HG02970 (cell line): ENCODE data around the gene AFDN.

Source experiments
- ATAC-seq: cut with Tn5 transposase; IDR thresholded peaks from one replicate; pipeline ENCODE4 v1.9.1; 2021; ENCODE audit warnings: mild to moderate bottlenecking, moderate library complexity, moderate number of reproducible peaks; ENCODE audit not compliant: unreplicated experiment, low FRiP score

Gene AFDN

DNA sequence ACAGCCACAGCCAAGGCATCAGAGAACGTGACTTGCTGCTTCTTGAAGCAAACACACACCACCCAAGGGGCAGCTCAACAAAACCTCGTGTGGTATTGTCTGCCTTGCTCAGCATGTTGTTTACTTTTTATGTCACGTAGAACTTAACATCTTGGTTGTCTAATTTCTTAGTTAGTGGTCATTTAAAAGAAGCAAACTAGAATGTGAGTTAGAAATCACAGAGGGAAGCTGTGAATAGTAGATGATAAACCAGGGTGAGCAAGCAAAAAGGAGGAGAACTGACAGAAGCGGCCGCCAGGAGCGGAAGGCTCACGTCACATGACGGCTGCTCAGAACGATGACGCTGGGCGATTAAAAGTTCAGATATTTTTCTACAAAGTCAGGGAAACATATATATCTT is 119.3 kb downstream of the AFDN start:
- no peak for ATAC-seq

DNA sequence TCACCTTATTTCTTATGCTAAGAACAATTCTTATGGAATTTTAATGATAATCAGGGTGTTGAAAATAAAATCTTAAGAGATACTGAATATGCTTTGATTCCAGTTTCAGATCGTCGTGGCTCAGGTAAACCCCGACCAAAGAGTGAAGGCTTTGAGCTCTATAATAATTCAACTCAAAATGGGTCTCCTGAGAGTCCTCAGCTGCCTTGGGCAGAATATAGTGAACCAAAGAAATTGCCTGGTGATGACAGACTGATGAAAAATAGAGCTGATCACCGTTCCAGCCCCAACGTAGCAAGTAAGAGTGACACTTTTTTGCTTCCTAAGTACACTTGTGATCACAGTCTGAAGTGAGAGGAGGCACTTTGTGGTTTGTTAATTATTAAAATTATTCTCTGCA is 119.9 kb downstream of the AFDN start:
- ATAC-seq, result no peak

DNA sequence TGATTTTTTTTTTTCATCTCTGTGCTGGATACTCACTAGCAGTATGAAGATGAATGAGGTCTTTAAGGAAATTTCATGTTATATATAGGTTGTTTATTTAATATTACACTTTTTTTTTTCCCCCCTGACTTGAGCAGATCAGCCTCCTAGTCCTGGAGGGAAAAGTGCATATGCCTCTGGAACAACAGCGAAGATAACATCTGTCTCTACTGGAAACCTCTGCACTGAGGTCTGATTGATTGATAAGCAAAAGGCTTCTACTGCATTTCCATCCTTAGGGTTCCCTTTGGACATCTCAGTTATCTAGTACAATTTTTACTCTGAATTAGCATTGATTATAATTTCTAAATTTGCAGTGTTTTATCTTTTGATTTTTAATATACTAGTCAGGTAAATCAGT is 121.0 kb downstream of the AFDN start:
- ATAC-seq, result no peak

DNA sequence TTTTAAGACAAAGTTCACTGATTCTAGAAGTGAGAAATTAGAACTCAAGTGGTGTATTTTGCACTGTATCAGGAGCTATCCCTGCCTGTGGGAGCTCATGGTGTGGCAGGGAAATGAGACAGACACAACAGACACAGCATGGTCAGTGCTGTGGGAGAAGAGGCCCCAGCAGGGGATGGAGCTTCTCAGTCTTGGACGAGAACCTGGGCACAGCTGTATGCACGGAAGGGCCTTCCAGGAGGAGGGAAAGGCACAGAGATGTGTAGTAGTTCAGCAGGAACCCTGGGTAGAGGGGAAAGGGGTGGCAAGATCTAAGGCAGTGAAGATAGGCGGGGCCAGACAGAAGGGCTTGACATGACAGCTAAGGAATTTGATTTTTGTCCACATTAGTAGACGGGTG is 122.0 kb downstream of the AFDN start:
- no peak for ATAC-seq

DNA sequence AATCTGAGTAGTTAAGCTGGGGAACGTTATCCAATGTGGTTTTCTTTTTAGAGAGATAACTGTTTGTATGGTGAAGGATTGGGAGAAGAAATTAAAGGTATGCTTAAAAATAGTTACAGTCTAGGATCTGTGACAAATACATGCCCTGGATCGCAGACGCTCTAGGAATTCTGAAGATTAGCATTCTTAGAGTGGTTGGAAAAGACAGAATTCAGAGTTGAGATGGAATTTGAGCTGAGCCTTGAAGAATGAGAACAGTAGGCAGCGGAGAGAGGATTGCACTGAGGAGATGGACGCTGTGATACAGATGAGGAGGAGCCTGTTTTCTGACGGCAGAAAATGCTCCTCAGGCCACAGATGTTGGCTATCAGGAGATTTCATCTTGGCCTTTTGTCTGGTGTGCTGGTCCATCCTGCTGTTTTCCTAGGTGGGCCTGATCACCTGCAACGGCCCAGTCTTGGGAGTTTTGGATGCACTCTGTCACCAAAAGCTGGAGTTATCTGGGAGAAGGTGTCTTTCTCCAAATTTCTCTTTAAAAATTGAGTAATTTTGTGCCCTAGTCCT is 122.5 kb downstream of the AFDN start:
- ATAC-seq, result no peak

DNA sequence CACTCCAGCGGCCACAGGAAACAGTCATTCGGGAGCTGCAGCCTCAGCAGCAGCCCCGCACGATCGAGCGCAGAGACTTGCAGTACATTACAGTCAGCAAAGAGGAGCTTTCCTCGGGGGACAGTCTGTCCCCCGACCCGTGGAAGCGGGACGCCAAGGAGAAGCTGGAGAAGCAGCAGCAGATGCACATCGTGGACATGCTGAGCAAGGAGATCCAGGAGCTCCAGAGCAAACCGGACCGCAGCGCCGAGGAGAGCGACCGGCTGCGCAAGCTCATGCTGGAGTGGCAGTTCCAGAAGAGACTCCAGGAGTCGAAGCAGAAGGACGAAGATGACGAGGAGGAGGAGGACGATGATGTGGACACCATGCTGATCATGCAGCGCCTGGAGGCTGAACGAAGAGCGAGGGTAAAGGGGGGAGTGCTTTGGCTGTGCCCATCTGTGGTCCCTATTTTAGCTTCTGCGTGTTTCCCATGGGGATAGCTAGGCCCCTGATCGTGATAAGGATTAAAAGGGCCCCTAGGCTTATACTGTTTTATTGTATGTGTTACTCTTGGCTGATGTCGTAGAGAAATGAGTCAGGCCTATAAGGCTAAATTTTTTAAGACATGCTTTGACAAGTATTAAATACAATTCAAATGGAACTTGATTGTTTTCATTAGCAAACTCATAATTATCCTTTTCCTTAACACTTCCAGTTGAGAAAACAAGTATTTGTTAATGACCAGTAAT is 125.2 kb downstream of the AFDN start:
- ATAC-seq, result no peak

DNA sequence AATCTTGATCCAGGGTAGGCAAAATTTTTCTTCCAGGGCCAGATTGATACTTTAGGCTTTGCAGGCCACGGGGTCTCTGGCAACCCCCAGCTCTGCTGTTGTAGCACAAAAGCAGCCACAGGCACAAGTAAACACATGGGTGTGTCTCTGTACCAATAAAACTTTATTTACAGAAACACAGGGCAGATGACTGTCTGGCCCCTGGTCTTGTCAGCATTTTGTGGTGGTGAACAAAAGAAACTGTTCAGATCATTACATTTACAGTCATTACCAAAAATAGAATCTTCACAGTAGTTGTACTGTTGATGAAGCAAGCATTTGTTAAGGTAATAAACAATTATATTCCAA is 125.8 kb downstream of the AFDN start:
- no peak for ATAC-seq

DNA sequence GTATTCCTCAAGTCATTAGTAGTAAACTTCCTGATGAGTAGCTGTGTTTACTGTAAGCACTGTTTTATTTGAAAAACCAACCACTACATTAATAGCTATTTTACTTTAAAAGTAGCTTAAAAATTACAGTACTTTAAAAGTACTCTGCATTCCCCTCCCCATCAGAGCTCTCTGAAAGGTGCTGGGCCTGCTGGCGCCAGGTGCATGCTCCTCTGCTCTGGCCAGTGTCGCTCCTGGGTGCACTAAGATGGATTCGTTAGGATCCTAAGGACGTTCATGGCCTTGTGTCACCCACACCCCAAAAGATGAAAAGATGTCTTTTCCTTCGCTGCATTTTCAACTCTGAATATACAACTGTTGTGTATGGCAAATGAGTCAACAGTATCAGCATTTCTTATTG is 126.8 kb downstream of the AFDN start:
- no peak for ATAC-seq

DNA sequence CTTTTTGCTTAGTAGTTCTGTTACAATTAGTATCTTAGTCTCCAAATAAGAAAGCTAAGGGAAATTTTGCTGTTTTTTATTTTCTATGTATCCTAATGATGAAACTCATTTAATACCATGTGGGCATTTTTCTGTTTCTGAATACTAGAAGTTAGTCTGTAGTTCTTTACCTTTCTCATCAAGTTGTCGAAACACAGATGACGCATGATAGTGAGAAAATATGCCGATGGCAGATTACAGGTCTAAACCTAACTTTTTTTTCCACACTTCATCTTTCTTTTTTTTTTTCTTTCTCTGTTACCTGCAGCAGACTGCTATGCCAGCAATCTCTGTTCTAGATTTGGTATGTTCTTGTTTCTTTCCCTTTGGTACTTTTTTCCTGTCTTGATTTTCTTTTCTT is 127.4 kb downstream of the AFDN start:
- no peak for ATAC-seq

DNA sequence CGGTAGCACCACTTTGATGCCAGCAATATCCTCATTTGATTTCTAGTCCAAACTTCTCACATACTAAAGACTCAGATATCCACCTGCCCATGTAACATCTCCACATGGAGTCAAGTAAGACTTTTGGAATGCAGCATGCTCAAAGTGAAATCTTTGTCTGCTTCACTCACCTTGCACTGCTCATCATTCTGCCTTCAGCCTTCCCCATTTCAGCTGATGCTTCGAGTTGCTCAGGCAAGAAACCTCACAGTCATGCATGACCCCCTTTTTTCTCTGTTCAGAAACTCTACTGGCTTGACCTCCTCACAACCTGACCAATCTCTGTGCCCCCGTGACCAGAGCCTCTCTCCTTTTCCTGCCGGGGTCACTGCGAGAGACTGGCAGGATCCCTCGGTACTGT is 129.8 kb downstream of the AFDN start:
- no peak for ATAC-seq

DNA sequence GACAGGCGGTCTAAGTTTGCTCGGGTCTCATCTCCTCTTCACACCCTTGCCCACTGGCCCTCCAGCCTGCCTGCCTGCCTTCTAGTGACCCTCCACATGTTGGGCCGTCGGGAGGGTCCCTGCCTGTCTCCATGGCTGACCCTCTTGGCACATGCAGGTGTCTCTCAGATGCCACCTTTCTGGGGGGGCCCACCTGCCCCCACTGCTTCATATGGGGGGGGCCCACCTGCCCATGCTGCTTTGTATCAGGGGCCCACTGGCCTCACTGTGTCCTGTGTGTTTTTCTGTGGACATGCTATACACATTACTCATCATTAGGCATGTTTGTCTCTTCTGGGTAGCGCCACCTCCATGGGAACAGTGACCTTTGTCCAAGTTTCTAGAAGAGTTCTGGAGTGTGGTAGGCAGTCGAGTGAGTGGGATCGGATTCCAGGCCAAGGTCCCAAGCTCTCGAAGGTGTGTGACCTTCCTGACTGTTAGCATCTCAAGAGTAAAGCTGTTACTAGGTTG is 130.3 kb downstream of the AFDN start:
- no peak for ATAC-seq

DNA sequence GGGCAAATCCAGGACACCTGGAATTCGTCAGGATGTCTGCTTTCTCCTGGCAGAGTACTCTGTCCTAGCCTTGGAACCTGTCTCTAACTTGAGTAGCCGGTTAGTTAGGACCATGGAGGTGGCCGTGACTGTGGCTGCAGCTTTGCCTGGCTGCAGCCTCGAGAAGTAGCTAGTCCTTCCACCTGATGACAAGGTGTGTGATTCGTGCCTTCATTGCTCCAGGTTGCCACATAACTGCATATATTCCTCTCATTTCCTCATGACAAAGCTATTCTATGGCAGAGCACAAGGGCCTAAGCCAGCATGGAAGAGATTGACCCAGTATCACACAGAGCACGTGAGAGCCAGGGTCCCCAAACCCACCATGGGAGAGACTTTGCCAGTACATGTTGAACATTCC is 130.9 kb downstream of the AFDN start:
- no peak for ATAC-seq

DNA sequence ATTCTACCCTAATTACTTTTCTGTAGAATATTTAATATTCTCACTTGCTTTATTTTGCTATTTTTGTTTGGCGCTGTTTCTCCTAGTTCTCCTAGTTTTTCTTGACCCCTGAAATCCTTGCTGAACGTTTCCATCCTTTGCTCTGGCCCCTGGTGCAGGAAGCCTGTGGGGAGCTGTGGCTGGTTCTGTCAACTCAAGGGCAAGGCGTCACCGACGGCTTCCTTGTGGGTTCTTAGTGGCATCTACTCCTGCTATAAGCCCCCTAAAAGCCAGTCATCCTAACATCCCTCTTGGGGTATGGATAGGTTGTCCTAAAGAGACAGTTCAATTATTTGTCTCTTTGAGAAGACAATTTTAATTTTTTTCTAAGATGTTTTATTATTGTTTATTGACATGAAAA is 133.9 kb downstream of the AFDN start:
- no peak for ATAC-seq

DNA sequence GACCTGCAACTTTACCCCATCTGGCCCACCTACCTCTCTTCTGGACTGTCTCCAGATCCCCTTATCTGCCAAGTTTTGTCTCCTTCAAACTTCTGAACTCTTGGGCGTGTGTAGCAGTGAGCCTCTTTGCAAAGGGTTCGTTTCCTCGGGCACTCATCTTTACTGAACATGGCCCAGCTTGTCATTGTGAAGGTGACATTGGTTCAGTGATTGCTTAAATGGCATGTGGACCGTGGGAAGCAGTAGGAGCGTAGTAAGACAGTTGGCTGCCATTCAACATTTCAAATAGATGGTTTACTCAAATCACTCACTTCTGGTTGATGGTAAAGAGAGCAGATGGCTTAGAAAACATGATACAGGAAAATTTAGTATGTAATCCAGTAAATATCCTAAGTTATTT is 136.0 kb downstream of the AFDN start:
- ATAC-seq, result no peak

DNA sequence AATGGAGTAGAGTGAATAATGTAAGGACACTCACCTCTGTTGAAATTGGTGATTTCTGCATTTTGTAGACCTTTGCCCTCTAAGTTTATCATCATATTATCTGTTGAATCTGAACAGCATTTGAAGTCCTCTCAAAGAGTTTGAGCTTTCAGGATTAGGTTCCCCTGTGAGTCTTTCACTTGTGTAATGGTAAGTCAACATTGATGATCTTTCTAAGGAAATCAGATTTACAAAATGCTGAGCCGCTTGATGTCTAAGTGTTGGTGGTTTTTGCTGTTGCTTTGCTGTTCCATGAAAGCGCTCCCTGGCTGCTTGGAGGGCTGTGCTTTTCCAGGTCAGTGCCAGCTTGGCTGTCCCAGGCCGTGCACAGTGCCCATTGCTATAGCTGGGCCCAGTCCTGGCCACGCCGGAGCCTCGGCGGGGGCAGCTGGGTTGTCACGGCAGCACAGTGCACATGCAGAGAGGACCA is 136.9 kb downstream of the AFDN start:
- no peak for ATAC-seq

DNA sequence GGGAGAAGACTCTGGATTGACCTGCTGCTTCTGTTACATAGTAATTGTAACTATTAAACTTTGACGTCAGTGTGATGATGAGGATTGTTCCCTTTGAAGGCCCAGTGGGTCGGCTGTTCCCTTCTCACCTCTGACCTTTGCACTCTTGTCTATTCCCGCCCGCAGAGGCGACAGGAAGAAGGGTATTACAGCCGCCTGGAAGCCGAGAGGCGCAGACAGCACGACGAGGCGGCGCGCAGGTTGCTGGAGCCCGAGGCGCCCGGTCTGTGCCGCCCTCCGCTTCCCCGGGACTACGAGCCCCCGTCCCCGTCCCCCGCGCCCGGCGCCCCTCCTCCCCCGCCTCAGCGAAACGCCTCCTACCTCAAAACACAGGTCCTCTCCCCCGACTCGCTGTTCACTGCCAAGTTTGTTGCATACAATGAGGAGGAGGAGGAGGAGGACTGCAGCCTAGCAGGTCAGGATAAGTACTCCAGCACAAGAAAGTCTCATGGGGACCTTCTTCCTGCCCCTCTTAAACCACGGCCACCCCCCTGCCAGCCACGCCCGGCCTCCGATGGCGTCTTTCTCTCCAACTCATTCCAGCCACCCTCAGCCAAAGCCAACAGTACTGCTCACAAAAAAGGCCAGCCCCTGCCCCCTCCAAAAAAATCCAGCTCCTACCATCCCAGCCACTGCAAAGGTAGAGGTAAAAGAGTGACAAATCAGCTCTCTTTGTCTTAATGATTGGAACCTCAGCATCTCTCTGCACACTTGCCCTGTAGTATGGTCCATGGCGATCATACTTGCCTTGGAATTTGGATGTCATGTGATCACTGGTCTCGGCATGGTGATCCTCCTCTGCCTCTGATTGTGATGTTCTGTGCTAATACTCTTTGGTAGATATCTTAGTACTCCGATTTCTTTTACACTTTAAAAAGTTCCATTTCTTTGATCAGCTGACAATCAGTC is 139.2 kb downstream of the AFDN start:
- ATAC-seq, result no peak

DNA sequence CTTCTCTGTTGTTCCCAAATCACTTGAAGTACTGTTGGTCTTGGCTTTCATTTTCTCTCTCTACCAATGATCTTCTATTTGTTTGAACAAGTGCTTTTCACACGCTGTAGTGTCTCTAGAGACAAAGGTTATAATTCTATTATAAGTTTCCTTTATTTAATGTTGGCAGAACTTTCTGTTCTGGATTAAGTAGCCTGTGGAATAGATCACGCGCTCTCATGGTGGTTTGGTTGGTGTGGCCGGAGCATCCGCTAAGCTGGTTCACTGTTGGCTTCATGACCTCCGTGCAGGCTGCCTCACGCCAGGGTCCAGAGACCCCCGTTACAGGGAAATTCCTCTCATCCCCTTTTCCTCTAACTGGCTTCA is 139.8 kb downstream of the AFDN start:
- ATAC-seq, result no peak

DNA sequence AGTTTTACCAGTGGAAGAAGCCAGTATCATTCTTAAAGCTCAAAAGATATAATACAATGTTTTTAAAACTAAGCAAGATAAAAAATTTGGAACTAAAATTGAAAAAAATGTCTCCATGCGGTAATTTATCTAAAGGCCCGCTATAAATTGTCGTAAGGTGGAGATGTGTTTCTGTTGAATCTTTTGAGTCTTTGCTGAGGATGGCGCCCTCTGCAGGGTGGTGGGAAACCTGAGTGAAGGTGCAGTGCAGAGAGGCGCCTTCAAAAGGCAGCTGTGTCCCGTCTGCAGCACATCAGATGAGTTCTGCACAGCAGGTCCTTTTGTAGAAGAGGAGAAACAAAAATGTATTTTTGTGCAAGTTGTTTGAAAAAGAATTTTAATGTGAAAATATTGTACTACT is 141.4 kb downstream of the AFDN start:
- no peak for ATAC-seq

DNA sequence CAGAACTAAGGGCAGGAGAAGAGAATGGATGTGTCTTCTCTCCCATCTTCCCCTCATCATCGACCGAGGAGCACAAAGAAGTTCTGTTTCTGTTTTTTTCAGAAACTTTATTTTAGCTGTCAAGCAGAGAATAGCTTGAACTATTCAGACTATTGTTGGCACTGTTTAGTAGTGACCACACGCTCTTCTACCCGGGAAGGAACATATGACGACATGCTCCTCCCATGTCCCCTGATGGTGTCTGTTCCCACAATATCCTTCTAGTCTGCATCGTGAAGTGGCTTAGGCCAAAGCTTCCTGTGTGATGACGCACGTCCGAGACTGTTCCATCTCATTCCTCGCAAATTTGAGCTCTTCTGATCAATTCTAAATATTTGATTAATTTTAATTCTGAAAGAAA is 143.5 kb downstream of the AFDN start:
- ATAC-seq, result no peak

DNA sequence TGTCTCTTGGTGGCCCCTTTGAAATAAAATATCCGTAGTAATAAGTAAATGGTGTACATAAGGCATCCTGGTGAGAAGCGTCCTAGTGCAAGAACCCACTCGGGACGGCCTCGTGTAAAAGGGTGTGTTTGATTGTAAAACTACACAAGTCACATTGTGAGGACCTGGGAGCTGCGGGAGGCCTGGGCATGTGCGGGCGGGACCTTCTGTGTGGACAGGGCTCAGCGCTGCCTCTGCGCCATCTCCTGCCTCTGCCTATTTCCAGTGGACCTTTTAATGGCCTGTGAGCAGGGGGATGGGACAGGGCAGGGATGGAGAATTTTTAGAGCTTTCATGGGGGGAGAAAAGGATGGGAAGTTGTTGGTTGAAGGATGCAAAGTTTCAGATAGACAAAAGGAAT is 145.5 kb downstream of the AFDN start:
- no peak for ATAC-seq

DNA sequence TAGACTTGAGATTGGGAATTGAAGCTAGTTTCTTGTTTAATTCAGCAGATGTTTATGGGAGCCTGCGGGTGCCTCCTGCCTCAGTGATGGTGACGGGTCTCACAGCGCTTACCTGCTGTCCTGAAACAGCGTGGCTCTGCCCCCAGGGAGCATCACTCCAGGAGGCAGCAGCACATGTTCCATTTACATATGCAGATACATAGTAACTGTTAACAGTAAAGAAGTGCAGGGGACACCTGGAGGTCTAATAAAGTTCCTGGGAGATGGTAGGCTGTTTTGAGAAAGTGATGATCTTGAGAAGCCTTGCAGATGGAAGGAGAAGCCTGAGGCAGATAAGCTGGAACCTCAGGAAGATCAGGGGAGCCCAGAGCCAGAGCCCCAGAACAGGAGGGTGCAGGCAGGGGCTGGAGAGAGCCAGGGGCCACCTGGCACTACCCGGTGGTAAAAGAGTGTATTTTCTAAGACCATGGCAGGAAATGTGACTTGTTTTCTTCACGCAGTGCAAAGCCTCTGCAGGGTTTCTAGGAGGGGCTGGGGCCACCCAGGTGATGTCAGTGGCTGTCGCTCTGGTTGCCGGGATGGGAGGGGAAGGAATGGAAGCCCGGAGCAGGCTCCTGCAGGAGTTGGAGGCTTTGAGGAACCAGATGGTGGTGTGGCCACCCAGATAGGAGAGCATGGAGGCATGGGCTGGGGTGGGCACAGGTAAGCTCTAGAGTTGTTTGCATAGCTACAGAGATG is 146.6 kb downstream of the AFDN start:
- ATAC-seq, result no peak
